ENCODE results near the gene HOXB8.

HOXB8 gene

DNA sequence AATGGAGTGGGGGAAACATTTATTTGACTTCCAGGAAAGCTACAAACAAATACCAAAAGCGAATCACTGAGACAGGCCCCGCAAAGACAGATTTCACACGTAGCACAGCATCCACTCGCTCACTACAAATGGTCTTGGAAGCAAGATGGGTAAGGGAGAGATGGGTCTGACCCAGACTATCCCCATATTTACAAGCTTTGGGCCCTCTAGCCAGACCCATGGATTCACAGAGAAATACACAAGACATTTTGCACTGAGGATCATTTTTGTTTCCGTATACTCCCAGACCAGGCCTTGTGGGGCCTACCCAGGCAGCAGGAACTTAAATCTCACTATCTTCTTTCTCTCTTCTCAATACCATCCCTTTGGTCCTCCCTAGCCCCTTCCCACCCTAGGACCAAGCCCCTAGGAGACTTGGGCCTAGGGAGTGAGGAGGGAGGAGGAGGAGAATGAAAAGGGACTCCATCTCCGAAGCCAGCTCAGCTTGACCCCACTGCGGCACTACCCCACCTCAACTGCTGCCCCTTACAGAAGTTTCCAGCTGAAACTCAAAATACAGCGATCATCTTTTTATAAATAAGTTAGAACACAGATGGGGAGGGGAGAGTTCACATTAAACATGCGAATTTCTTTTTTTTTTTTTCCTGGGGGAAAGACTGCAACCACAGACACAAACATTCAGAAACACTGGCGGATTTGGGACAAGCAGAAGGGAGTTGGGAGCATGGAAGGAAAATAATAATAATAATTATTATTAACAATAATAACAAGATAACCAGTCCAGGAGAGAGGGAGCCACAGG is 23.6 kb downstream of the HOXB8 start:
- no peaks in the 10 kb centered on the region for H3K27me3 ChIP-seq (ENCODE audit: control insufficient read depth in 5 of 5, insufficient read depth in 4 of 5, low read length in 5 of 5)

DNA sequence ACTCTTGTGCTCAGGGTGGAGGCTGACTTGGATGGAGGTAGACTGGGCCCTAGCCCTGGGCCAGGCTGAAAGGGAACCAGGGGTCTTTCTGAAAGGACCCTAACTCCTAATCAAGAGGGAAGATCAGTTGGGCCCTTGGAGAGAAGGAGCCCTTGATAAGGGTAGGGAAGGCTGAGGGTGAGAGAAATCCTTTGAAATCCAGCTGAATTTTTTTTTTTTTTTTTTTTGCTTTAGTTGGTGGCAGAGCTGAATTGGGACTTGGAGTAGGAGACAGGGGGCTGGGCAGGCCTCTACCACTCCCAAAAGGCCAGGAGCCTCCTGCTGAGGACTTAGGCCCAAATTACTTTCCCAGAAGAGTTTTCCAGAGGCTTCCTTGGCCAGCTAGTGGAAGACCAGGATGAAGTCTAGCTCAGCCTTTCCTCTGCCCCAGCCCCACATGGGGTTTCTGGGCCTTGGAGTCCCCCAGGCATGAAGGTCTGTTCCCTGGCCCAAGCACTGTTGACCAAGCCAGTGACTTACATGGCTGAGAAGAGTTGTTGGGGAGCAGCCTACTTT is 24.4 kb downstream of the HOXB8 start:
- Histone ChIP-seq H3K36me3 (ENCODE audit: control insufficient read depth in 5 of 5, insufficient read depth in 5 of 5, low read length in 5 of 5) (peaks cover 0 to 19% (median 7%) of the 10 kb centered on the region in 5 donors), H3K27me3 (ENCODE audit: control insufficient read depth in 5 of 5, insufficient read depth in 4 of 5, low read length in 5 of 5) (no peaks in the 10 kb centered on the region), H3K4me3 (ENCODE audit: low read depth in 1 of 5, low read length in 5 of 5) (no peak overlapping the region), H3K9ac (ENCODE audit: low read length in 5 of 5) (peak overlapping the region in 1 of 5 donors; percentile 3), H3K4me1 (ENCODE audit: control insufficient read depth in 5 of 5, insufficient read depth in 5 of 5, low read length in 5 of 5) (peaks cover 11 to 65% (median 57%) of the 10 kb centered on the region in 5 donors), H3K27ac (ENCODE audit: low read depth, low read length) (no peak overlapping the region), H3K9me3 (ENCODE audit: control insufficient read depth in 5 of 5, low read length in 5 of 5) (no peaks in the 10 kb centered on the region)

More for the DNA sequence above, 23.6 kb downstream of the HOXB8 start:
- no peak overlapping the region for H3K27ac ChIP-seq (ENCODE audit: low read depth, low read length)
- no peak overlapping the region for H3K9ac ChIP-seq (ENCODE audit: low read length in 5 of 5)
- peak overlapping the region in 2 of 5 donors; percentile 60 to 61 for H3K4me3 ChIP-seq (ENCODE audit: low read depth in 1 of 5, low read length in 5 of 5)
- peaks cover 0 to 24% (median 10%) of the 10 kb centered on the region in 5 donors for H3K36me3 ChIP-seq (ENCODE audit: control insufficient read depth in 5 of 5, insufficient read depth in 5 of 5, low read length in 5 of 5)
- no peaks in the 10 kb centered on the region for H3K9me3 ChIP-seq (ENCODE audit: control insufficient read depth in 5 of 5, low read length in 5 of 5)
- H3K4me1 ChIP-seq (ENCODE audit: control insufficient read depth in 5 of 5, insufficient read depth in 5 of 5, low read length in 5 of 5), result peaks cover 11 to 65% (median 52%) of the 10 kb centered on the region in 5 donors

DNA sequence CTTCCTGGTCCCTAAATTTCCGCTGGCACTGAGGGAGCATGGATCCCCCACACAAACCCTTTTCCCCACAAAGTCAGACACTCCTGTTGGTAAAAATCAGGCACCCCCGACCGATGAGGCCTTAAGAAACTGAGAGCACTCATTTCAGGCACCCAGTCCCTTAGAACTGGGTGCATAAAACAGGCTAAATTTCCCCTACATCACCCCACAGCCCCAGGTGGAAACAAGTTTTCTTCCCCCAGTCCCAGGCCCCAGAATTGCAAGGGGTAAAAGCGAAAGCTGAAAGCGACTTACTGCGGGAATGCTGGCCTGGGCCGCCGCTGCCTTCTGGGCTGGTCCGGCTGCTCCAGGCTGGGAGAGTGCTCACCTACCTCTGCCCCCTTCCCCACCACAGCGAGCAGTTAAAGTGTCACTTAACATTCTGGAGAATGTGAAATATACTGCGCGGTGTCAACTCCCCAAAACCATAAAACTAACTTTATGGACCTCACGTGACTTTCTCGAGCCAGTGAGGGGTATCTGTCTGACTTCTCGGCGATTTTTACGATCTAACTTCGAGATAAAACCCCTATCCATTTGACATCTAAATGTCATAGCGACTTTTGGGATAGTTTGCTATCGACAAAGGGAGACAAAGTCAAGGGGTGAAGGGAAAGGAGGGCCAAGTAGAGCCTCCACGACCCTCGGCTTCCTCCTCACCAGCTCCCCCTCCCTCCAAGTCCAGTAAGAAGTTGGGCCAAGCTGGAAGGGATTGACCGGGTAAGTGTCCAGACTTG is 25.1 kb downstream of the HOXB8 start, which contains the start of gene HOXB3:
HOXB3 (minus strand) TSS at position 411 of the 776 bp plus-strand sequence. CDS start 37,767 bp downstream, outside the sequence.
- Histone ChIP-seq H3K9me3 (ENCODE audit: control insufficient read depth in 5 of 5, low read length in 5 of 5) (no peaks in the 10 kb centered on the region), H3K4me3 (ENCODE audit: low read depth in 1 of 5, low read length in 5 of 5) (no peak within 1 kb of the TSS), H3K27me3 (ENCODE audit: control insufficient read depth in 5 of 5, insufficient read depth in 4 of 5, low read length in 5 of 5) (no peaks in the 10 kb centered on the region), H3K4me1 (ENCODE audit: control insufficient read depth in 5 of 5, insufficient read depth in 5 of 5, low read length in 5 of 5) (peaks cover 11 to 65% (median 60%) of the 10 kb centered on the region in 5 donors), H3K36me3 (ENCODE audit: control insufficient read depth in 5 of 5, insufficient read depth in 5 of 5, low read length in 5 of 5) (peaks cover 0 to 13% (median 2%) of the 10 kb centered on the region in 5 donors), H3K9ac (ENCODE audit: low read length in 5 of 5) (peak within 1 kb of the TSS in 1 of 5 donors; percentile 12), H3K27ac (ENCODE audit: low read depth, low read length) (no peak within 1 kb of the TSS)

DNA sequence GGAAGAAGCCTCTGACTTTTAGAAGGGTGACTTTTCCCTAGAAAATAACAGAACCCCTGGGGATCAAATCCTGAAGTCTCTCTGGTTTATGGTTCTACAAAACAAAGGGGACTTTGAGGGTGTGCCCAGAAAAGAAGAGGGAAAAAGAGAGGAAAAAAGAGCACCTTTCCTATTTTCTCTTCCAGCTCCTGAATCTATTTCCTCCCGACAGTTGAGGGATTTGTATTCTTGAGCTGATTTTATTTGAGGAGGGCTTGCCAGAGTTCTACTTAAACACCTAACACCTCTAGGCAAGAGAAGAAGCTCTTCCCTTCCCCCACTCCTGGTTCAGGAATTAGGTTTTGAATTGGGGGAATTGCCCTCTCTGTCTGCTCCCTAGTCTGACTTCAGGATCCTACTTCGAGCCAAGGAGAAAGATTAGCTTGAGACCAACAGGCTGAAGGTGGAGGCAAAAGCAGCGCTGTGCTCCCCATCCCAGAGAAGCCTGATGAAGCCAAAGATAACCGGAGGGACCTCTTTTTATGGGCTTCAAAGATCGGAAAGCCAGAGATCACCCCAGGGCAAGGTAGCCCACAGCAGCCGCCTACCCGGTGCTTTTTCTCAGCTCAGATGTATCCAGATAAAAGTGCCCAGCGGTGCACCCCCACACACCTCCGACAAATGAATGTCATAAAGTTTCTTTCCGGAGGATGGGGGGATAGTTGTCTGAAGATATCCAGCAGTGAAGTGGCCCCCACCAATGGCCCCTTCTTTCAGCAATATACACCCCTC is 25.8 kb downstream of the HOXB8 start:
- H3K9me3 ChIP-seq (ENCODE audit: control insufficient read depth in 5 of 5, low read length in 5 of 5), result no peaks in the 10 kb centered on the region
- H3K9ac ChIP-seq (ENCODE audit: low read length in 5 of 5), result peak overlapping the region in 1 of 5 donors; percentile 12
- peaks cover 0 to 9% (median 0%) of the 10 kb centered on the region in 5 donors for H3K36me3 ChIP-seq (ENCODE audit: control insufficient read depth in 5 of 5, insufficient read depth in 5 of 5, low read length in 5 of 5)
- no peaks in the 10 kb centered on the region for H3K27me3 ChIP-seq (ENCODE audit: control insufficient read depth in 5 of 5, insufficient read depth in 4 of 5, low read length in 5 of 5)
- no peak overlapping the region for H3K4me3 ChIP-seq (ENCODE audit: low read depth in 1 of 5, low read length in 5 of 5)
- H3K4me1 ChIP-seq (ENCODE audit: control insufficient read depth in 5 of 5, insufficient read depth in 5 of 5, low read length in 5 of 5), result peaks cover 8 to 65% (median 59%) of the 10 kb centered on the region in 5 donors
- peak overlapping the region; percentile 93 for H3K27ac ChIP-seq (ENCODE audit: low read depth, low read length)

DNA sequence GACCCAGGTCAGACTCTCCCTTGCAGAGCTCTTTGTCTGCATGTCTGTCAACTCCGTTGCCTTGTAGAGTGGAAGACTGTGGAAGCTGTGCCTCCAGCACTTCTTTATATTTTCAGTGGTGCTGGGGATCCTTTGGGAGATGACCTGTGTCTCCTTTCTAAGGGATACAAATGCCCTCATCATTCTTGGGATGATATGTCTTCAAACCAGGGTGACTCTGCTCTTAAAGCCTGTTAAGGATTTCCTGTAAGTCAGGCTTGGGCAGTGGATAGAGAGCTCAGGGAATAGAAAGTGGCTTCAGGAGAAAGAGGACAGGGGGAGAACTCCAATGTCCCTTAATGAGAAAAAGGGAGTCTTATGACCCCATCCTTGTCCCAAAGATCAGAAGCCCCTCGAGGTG is 26.6 kb downstream of the HOXB8 start:
- Histone ChIP-seq H3K9me3 (ENCODE audit: control insufficient read depth in 5 of 5, low read length in 5 of 5) (no peaks in the 10 kb centered on the region), H3K36me3 (ENCODE audit: control insufficient read depth in 5 of 5, insufficient read depth in 5 of 5, low read length in 5 of 5) (peaks cover 0 to 9% (median 0%) of the 10 kb centered on the region in 5 donors), H3K4me3 (ENCODE audit: low read depth in 1 of 5, low read length in 5 of 5) (no peak overlapping the region), H3K4me1 (ENCODE audit: control insufficient read depth in 5 of 5, insufficient read depth in 5 of 5, low read length in 5 of 5) (peaks cover 5 to 66% (median 58%) of the 10 kb centered on the region in 5 donors), H3K9ac (ENCODE audit: low read length in 5 of 5) (no peak overlapping the region), H3K27me3 (ENCODE audit: control insufficient read depth in 5 of 5, insufficient read depth in 4 of 5, low read length in 5 of 5) (no peaks in the 10 kb centered on the region), H3K27ac (ENCODE audit: low read depth, low read length) (peak overlapping the region; percentile 93)

DNA sequence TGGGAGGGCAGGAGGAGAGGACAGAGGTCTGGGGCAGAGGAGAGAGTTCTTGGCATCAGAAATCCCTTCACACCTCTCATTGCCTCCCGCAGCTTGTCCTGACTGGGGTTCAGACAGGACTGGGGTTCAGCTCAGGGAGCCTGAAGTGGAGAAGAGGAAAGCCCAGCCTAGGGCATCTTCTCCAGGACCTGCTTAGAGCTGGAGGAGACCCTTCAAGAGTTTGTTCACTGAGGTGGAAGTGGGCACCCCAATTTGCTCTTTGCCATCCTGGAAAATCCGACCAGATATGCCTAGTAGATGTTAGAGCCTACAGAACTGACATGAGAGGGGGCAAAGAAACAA is 27.0 kb downstream of the HOXB8 start:
- Histone ChIP-seq H3K36me3 (ENCODE audit: control insufficient read depth in 5 of 5, insufficient read depth in 5 of 5, low read length in 5 of 5) (peaks cover 0 to 9% (median 0%) of the 10 kb centered on the region in 5 donors), H3K9me3 (ENCODE audit: control insufficient read depth in 5 of 5, low read length in 5 of 5) (no peaks in the 10 kb centered on the region), H3K9ac (ENCODE audit: low read length in 5 of 5) (peak overlapping the region in 3 of 5 donors; percentile 32 to 83 (median 54)), H3K27me3 (ENCODE audit: control insufficient read depth in 5 of 5, insufficient read depth in 4 of 5, low read length in 5 of 5) (peaks cover 0 to 2% (median 0%) of the 10 kb centered on the region in 5 donors), H3K4me3 (ENCODE audit: low read depth in 1 of 5, low read length in 5 of 5) (peak overlapping the region in 3 of 5 donors; percentile 17 to 33 (median 22)), H3K27ac (ENCODE audit: low read depth, low read length) (peak overlapping the region; percentile 93), H3K4me1 (ENCODE audit: control insufficient read depth in 5 of 5, insufficient read depth in 5 of 5, low read length in 5 of 5) (peaks cover 5 to 66% (median 54%) of the 10 kb centered on the region in 5 donors)

DNA sequence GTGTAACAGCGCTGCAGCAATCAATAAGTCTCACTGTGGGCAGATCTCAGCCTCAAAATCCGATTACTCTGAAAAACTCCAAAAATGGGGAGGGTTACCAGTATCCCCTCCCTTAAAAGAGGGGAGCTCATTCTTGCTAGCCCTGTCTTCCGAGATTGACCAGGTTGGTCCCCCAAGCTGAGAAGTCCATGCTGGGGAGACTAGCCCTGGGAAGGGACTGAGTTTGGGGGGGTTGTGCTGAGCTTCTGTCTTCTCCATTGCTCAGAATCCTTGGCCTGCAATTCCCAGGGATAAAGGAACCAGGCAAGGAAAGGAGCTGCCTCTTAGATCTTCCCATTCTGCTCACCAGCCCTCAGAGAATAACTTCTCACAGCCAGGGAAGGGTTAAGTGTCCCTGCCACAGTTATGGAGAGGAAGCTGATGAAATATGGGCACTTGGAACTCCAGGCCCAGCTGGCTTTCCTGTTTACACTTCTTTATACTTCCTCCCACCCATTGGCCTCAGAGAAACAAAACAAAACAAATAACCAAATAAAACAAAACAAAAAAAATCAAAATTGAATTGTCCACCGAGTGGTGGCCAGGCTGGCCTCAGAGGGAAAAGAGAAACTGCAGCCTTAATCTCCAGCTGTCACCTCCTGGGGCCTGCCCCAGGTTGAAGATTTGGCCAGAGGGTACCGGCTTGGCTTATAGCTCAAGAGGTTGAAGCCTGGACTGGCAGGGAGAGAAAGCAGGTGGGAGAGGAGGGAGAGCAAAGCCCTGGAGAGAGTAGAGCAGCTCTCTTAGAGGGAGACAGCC is 27.6 kb downstream of the HOXB8 start:
- Histone ChIP-seq H3K36me3 (ENCODE audit: control insufficient read depth in 5 of 5, insufficient read depth in 5 of 5, low read length in 5 of 5) (peaks cover 0 to 9% (median 0%) of the 10 kb centered on the region in 5 donors), H3K9me3 (ENCODE audit: control insufficient read depth in 5 of 5, low read length in 5 of 5) (no peaks in the 10 kb centered on the region), H3K27ac (ENCODE audit: low read depth, low read length) (peak overlapping the region; percentile 93), H3K27me3 (ENCODE audit: control insufficient read depth in 5 of 5, insufficient read depth in 4 of 5, low read length in 5 of 5) (peaks cover 0 to 2% (median 0%) of the 10 kb centered on the region in 5 donors), H3K4me3 (ENCODE audit: low read depth in 1 of 5, low read length in 5 of 5) (peak overlapping the region in 4 of 5 donors; percentile 21 to 86 (median 33)), H3K4me1 (ENCODE audit: control insufficient read depth in 5 of 5, insufficient read depth in 5 of 5, low read length in 5 of 5) (peaks cover 10 to 70% (median 54%) of the 10 kb centered on the region in 5 donors), H3K9ac (ENCODE audit: low read length in 5 of 5) (peak overlapping the region in 4 of 5 donors; percentile 2 to 83 (median 43))

DNA sequence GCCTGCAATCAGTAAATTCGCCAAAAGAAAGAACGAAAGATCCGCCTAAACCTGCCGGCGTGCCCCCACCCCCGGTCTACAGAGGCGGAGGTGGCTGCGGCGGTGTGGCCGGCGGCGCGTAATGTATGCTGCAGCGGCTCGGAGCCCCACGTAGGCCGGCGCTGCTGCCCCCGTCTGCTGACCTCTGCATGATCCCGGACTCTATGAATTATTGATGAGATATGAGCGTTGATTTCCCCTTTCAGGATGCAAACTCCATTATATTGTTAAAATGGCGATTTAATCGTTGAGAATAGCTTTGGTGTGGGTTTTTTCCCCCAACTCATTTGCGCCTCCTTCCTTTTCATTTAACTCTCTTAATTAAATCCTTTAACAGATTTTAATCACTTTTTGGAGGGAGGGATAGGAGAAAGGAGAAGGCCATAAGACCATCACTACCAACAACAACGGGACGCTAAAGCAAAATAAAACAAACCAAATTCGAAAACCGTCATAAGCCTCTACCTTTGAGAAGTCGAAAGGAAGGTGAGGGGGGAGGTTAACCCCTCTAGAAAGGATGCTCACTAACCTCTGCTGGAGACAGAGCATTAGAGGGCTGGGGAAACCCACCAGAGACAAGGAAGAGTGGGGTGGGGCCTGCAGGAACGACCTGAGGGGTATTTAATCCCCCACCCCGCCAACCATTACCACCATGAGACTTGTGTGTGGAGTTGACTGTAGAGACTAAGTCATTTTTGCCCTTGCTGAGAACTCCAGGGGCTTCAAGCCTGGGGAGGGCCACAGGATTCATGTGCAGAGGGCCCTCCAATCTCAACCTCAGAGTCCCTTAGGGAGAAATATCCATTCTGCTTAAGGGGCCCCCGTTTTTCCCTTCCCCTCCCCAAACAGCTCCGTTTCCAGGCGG is 28.5 kb downstream of the HOXB8 start:
- H3K27me3 ChIP-seq (ENCODE audit: control insufficient read depth in 5 of 5, insufficient read depth in 4 of 5, low read length in 5 of 5), result peaks cover 0 to 2% (median 0%) of the 10 kb centered on the region in 5 donors
- no peaks in the 10 kb centered on the region for H3K9me3 ChIP-seq (ENCODE audit: control insufficient read depth in 5 of 5, low read length in 5 of 5)
- peak overlapping the region; percentile 73 to 99 (median 91) for H3K4me3 ChIP-seq (ENCODE audit: low read depth in 1 of 5, low read length in 5 of 5)
- H3K9ac ChIP-seq (ENCODE audit: low read length in 5 of 5), result peak overlapping the region in 4 of 5 donors; percentile 68 to 89 (median 77)
- H3K27ac ChIP-seq (ENCODE audit: low read depth, low read length), result peak overlapping the region; percentile 93
- peaks cover 0 to 9% (median 0%) of the 10 kb centered on the region in 5 donors for H3K36me3 ChIP-seq (ENCODE audit: control insufficient read depth in 5 of 5, insufficient read depth in 5 of 5, low read length in 5 of 5)
- H3K4me1 ChIP-seq (ENCODE audit: control insufficient read depth in 5 of 5, insufficient read depth in 5 of 5, low read length in 5 of 5), result peaks cover 10 to 74% (median 61%) of the 10 kb centered on the region in 5 donors
